Nephron progenitor cell (in vitro differentiated cells): ENCODE measurements around the gene IL12A.

Experiments used
- DNase-seq: peaks from one replicate; pipeline ENCODE4 v3.0.0; 2021
- H3K27ac Mint-ChIP-seq: 2 replicates; pipeline ENCODE4 v1.8.0; 2021; ENCODE audit warnings: mild to moderate bottlenecking, moderate library complexity, mixed read lengths
- H3K27me3 Mint-ChIP-seq: 2 replicates; pipeline ENCODE4 v1.8.0; 2021; ENCODE audit warnings: mild to moderate bottlenecking, low read depth, mixed read lengths; ENCODE audit not compliant: poor library complexity
- H3K36me3 Mint-ChIP-seq: 2 replicates; pipeline ENCODE4 v1.8.0; 2021; ENCODE audit warnings: low read depth, mixed read lengths
- H3K4me1 Mint-ChIP-seq: 2 replicates; pipeline ENCODE4 v1.8.0; 2021; ENCODE audit warnings: mixed read lengths
- H3K4me3 Mint-ChIP-seq: 2 replicates; pipeline ENCODE4 v1.8.0; 2021; ENCODE audit warnings: mild to moderate bottlenecking, moderate library complexity, mixed read lengths
- H3K9me3 Mint-ChIP-seq: 2 replicates; pipeline ENCODE4 v1.8.0; 2021; ENCODE audit warnings: mild to moderate bottlenecking, moderate library complexity, mixed read lengths
- TF ChIP-seq, protein P1 (sequence below): fragments of 200-600 bp; sonication (generic); IDR thresholded peaks from 2 replicates; pipeline ENCODE4 v1.5.0; 2021; ENCODE audit warnings: antibody characterized with exemption

Gene IL12A

GRCh38 chr3:160041465-160041864, 52.8 kb downstream of the IL12A start:
- Mint-ChIP-seq H3K36me3 (peaks cover 17% of the 10 kb centered on the region), H3K4me3 (no peak overlapping the region), H3K4me1 (peaks cover 41% of the 10 kb centered on the region), H3K27me3 (peaks cover 54% of the 10 kb centered on the region), H3K27ac (no peak overlapping the region), H3K9me3 (peaks cover 34% of the 10 kb centered on the region)
- TF ChIP-seq, protein P1, sequence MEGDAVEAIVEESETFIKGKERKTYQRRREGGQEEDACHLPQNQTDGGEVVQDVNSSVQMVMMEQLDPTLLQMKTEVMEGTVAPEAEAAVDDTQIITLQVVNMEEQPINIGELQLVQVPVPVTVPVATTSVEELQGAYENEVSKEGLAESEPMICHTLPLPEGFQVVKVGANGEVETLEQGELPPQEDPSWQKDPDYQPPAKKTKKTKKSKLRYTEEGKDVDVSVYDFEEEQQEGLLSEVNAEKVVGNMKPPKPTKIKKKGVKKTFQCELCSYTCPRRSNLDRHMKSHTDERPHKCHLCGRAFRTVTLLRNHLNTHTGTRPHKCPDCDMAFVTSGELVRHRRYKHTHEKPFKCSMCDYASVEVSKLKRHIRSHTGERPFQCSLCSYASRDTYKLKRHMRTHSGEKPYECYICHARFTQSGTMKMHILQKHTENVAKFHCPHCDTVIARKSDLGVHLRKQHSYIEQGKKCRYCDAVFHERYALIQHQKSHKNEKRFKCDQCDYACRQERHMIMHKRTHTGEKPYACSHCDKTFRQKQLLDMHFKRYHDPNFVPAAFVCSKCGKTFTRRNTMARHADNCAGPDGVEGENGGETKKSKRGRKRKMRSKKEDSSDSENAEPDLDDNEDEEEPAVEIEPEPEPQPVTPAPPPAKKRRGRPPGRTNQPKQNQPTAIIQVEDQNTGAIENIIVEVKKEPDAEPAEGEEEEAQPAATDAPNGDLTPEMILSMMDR, result no peak
- DNase-seq, result no peak

DNA sequence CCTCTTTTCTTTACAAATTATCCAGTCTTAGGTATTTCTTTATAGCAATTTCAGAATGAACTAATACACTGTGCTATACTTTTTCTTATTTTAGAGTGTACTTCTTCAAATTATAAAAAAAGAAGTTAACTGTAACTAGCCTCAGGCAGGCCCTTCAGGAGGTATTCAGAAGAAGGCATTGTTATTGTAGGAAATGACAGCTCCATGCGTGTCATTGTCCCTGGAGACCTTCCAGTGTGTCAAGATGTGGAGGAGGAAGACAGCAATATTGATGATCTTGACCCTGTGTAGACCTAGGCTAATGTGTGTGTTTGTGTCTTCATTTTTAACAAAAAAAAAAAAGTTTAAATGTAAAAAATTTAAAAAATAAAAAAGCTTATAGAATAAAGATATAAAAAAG, 55.5 kb downstream of the IL12A start:
- Mint-ChIP-seq H3K27me3 (peaks cover 38% of the 10 kb centered on the region), H3K4me3 (no peak overlapping the region), H3K9me3 (peaks cover 34% of the 10 kb centered on the region), H3K36me3 (peaks cover 17% of the 10 kb centered on the region), H3K27ac (no peak overlapping the region), H3K4me1 (peaks cover 40% of the 10 kb centered on the region)
- TF ChIP-seq, protein P1, result no peak
- DNase-seq, result no peak
